Dedifferentiated amniotic fluid mesenchymal stem cell (primary cell): Measurements from ENCODE around the gene DOK7.
A peak's percentile ranks its signal among the peaks of the same experiment; 100 is the strongest.
"Not testable (repeated sequence)": the region's sequence is repeated elsewhere in the genome, so short reads cannot be mapped to it uniquely, and the experiment has no call there.

Experiments
- DNase-seq: peaks from one replicate; pipeline ENCODE4 v3.0.0-alpha.2; 2016; ENCODE audit errors: extremely low spot score

Gene DOK7

GRCh38 chr4:3442959-3443749, 20.0 kb upstream of the DOK7 start:
- no peak for DNase-seq

GRCh38 chr4:3443750-3444309, 19.3 kb upstream of the DOK7 start:
- DNase-seq = no peak

- DNase-seq = no peak
These were observed 18.6 kb upstream of the DOK7 start for GRCh38 chr4:3444351-3445110.

GRCh38 chr4:3445111-3445820, 17.8 kb upstream of the DOK7 start:
- DNase-seq = no peak

- DNase-seq = no peak
These were observed 17.1 kb upstream of the DOK7 start for GRCh38 chr4:3445829-3446545.

- no peak for DNase-seq
These were observed 16.3 kb upstream of the DOK7 start for GRCh38 chr4:3446631-3447320.

- DNase-seq = no peak
These were observed 15.4 kb upstream of the DOK7 start for GRCh38 chr4:3447431-3448395.

- no peak for DNase-seq
These were observed 14.0 kb upstream of the DOK7 start for GRCh38 chr4:3449047-3449573.

GRCh38 chr4:3449574-3450534, 13.3 kb upstream of the DOK7 start:
- no peak for DNase-seq

- DNase-seq = no peak
These were observed 12.5 kb upstream of the DOK7 start for GRCh38 chr4:3450643-3451042.

- peak; percentile 17 for DNase-seq
These were observed 11.2 kb upstream of the DOK7 start for GRCh38 chr4:3451956-3452355.

GRCh38 chr4:3452376-3452775, 10.7 kb upstream of the DOK7 start:
- DNase-seq = no peak

GRCh38 chr4:3455596-3455995, 7.5 kb upstream of the DOK7 start:
- DNase-seq = not testable (repeated sequence)

- no peak for DNase-seq
These were observed 4.7 kb upstream of the DOK7 start for GRCh38 chr4:3458371-3458770.

- DNase-seq = not testable (repeated sequence)
These were observed 4.0 kb upstream of the DOK7 start for GRCh38 chr4:3459156-3459555.

GRCh38 chr4:3460926-3461325, 2.2 kb upstream of the DOK7 start:
- DNase-seq = no peak

GRCh38 chr4:3461515-3462291, 1.4 kb upstream of the DOK7 start:
- no peak for DNase-seq
